ENCODE data around the gene CDADC1.
"Not testable (repeated sequence)": the region's sequence is repeated elsewhere in the genome, so short reads cannot be mapped to it uniquely, and the experiment has no call there.

Gene CDADC1

GRCh38 chr13:49319951-49320350, 72.2 kb downstream of the CDADC1 start:
- no peak for DNase-seq

- no peak for DNase-seq
Observed at GRCh38 chr13:49320975-49321374, 73.2 kb downstream of the CDADC1 start.

DNA sequence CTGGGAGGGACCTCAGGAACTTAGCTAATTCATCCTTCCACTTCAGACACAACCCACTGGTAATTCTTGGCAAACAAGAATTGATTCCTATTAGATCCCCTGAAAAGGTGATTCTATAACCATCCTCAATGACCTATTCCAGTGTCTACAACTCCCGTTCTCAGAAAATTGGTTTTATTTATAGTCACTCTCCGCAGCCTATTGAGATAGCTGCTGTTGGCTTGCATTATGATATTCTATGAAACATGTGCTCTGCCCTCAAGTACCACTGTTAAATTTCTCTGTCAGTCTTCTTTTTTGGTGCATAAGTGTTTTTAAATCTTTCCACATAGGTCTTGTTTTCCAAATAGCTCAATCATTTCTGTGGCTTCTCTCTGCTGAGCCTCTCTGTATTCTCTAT, 75.0 kb downstream of the CDADC1 start:
- DNase-seq = no peak

- DNase-seq = no peak
Observed at GRCh38 chr13:49323344-49323743, 75.6 kb downstream of the CDADC1 start.

DNA sequence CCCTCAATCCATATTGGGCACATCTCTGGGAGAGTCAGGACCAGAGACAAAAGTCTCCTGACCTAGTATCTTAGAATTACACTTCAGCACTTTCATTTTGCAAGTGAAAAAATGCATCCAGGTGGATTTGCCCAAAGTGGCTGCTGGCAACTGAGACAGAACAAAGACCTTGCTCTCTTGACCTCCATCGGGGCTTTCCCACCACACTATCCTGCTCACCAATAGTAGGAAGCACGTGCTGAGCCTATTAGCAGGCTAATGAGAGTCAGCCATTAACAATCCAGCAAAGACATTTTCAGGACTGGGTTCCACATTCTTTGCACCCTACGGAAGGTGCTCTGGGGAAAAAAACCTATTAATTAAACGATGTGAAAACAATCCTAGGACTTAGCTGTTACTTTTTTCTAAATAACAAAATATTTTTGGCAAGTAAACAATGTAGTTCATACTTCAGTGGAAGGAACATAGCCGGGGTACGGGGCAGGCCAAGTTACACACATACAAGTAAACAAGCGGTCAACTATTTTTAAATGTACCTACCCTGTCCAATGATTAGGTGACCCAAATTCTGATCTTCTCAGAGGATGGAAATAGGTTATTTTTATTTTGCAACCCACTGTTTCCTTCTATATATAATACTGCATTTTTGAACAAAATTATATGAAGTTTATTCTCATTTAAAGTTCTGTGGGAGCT, 78.6 kb downstream of the CDADC1 start:
- no peak for DNase-seq

DNA sequence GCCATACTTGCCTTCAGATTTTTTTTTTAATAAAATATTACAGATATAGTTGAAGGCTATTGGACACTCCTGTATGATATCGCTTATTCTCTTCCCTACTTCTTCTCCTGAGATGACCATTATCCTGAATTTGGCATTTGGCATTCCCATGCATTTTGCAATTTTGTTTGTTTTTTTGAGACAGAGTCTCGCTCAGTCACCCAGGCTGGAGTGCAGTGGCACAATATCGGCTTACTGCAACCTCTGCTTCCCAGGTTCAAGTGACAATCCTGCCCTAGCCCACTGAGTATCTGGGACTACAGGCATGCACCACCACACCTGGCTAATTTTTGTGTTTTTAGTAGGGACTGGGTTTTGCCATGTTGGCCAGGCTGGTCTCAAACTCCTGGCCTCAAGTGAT, 79.4 kb downstream of the CDADC1 start:
- DNase-seq = not testable (repeated sequence)

- DNase-seq = no peak
Observed at GRCh38 chr13:49329831-49330545, 82.3 kb downstream of the CDADC1 start.

DNA sequence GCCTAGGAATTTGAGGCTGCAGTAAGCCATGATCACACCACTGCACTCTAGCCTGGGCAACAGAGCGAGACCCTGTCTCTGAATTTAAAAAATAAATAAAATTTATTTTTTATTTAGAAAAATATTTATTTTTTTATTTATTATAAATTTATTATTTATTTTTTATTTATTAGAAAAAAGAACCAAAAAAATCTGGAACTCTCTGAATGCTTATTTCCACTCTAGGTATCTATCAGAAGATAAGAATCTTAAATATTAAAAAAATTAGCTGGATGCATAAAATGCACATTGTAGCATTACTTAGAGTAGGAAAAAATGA, 82.8 kb downstream of the CDADC1 start:
- DNase-seq = no peak

GRCh38 chr13:49336655-49337054, 88.9 kb downstream of the CDADC1 start:
- DNase-seq = no peak

DNA sequence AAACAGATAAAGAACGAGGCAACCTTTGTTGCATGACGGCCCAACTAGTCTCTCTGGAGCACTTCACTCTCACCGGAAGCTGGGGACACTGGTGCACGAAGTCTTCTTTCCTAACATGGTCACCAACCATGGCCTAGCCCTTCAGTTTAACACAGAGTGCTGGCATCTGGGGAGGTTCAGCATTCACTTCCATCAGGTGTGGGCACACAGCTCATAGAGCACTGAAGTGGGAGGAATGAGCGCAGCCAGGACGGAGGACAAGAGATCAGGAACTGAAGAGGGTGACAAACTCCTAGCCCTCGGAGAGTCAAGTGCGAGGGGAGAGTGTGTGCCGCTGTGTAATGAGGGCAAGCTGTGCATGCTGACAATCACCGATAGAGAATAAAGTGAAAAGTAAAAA, 92.4 kb downstream of the CDADC1 start:
- no peak for DNase-seq

DNA sequence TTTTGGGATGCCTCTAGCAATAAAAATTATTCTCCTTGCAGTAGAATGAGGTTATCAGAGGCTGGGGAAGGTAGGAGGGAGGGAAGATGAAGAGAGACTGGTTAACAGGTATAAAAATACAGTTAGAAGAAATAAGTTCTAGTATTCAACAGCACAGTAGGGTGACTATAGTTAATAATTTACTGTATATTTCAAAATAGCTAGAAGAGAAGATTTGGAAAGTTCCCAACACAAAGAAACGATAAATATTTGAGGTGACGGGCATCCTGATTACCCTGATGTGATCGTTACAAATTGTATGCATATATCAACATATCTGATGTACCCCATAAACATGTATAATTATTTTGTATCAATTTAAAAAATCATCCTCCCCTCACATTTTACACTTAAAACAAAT, 93.8 kb downstream of the CDADC1 start:
- DNase-seq = no peak

GRCh38 chr13:49341941-49342340, 94.2 kb downstream of the CDADC1 start:
- no peak for DNase-seq

DNA sequence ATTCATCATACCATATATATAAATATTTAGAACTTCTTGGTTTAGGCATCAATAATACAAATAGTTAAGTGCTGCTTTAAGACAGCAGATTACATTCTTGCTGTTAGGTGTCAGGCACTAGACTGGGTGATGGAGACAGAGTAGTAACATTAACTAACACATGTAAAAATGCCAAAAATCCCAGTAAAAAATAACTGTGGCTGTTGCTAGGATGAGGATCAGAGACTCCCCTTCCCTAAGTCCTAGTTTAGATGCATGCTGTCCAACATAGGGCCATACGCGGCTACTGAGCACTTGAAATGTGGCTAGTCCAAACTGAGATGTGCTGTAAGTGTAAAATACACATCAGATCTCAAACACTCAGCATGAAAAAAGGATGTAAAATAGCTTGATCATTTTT, 94.7 kb downstream of the CDADC1 start:
- DNase-seq = no peak
